Nucleus accumbens (tissue), 56 donors: ENCODE measurements around the gene SP4.
"Not testable (repeated sequence)": the region's sequence is repeated elsewhere in the genome, so short reads cannot be mapped to it uniquely, and the experiment has no call there.

Experiments used
- DNase-seq, 56 donors: peaks; one replicate each; lab custom pipeline; 2025; lab: John Stamatoyannopoulos, UW

Gene SP4

DNA sequence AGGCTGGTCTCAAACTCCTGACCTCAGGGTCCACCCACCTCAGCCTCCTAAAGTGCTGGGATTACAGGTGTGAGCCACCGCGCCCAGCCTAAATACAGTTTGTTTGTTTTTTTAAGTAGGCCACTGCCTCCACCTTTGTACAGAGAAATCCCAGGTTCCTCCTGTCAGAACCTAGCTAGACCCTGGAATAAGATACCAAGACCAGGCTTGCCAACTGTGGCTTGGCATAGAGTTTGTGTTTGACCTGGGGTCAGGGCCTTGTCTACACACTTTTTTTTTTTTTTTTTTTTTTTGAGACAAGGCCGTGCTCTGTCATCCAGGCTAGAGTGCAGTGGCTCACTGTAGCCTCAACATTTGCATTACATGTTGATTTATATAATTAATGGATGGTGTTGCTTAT is 80.7 kb downstream of the SP4 start:
- no peak for DNase-seq

DNA sequence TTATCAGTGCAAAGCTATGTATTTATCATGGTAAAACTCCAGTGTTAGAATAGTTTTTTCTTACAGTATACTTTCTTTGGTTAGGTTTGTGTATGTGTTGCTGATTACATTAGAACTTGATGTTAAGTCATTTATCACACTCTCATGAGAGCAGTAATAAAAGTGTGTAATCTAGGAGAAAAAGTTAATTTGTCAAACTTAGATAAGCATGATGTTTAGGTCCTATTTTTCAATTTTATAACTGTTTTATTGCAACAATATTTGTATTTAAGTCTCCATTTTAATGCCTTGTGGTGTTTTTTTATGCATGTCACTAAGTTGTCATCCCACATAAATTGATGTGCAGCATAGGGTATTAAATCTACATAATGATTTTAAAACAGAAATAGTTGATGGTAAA is 86.2 kb downstream of the SP4 start:
- DNase-seq = no peak

DNA sequence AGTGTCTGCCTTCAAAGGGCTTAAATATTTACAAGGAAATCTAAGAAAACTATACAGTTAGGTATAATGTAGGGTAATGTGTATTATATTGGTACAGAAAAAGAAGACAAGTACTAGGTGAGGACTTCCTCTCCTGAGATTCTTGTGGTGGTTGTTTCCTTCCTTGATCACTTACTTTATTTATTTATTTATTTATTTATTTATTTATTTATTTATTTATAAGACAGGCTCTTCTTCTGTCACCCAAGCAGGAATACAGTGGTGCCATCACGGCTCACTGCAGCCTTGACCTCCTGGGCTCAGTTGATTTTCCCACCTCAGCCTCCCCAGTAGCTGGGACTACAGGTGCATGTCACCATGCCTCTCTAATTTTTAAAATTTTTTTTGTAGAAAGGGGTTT is 96.8 kb downstream of the SP4 start:
- no peak for DNase-seq

DNA sequence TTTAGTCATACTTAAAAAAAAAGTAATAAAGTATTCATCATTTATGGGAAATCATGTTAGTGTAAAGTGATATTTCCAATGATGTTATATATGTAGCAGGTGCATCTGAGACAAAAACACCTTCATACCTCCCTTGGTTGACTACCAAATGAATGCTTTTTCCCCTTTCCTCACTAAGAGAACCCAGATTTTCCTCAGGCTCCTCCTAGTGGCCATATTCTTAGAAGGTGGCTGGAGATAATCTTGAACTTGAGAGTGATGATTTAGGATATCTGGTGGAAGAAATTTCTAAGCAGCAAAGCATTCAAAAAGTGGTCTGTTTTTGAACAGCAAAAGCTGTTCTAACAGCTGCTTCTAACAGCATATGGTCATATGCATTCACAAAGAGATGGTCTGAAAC is 98.1 kb downstream of the SP4 start:
- no peak for DNase-seq

DNA sequence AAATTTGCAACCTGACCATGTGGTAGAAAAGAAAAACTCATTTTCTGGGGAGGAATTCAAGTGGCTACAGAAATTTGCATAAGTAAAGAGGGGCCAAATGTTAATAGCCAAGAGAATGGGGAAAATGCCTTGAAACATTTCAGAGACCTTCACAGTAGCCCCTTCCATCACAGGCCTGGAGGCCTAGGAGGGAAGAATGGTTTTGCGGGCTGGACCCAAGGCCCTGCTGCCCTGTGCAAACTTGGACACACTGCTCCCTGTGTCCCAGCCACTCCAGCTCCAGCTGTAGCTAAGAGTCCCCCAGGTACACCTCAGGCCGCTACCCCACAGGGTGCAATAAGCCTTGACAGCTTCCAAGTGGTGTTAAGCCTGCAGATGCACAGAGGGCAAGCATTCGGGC is 98.6 kb downstream of the SP4 start:
- no peak for DNase-seq

DNA sequence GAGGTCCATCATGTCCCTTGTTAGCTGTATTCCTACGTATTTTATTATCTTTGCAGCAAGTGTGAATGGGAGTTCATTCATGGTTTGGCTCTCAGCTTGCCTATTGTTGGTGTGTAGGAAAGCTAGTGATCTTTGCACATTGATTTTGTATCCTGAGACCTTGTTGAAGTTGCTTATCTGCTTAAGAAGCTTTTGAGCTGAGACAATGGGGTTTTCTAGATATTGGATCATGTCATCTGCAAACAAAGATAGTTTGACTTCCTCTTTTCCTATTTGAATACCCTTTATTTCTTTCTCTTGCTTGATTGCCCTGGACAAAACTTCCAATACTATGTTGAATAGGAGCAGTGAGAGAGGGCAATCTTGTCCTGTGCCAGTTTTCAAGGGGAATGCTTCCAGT is 104.6 kb downstream of the SP4 start:
- DNase-seq = not testable (repeated sequence)

DNA sequence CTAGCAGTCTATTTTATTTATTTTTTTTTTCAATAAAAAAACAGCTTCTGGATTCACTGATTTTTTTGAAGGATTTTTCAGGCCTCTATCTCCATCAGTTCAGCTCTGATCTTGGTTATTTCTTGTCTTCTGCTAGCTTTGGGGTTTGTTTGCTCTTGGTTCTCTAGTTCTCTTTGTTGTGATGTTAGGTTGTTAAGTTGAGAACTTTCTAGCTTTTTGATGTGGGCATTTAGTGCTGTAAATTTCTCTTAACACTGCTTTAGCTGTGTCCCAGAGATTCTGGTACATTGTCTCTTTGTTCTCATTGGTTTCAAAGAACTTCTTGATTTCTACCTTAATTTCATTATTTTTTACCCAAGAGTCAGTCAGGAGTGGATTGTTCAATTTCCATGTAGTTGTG is 105.8 kb downstream of the SP4 start:
- not testable (repeated sequence) for DNase-seq

DNA sequence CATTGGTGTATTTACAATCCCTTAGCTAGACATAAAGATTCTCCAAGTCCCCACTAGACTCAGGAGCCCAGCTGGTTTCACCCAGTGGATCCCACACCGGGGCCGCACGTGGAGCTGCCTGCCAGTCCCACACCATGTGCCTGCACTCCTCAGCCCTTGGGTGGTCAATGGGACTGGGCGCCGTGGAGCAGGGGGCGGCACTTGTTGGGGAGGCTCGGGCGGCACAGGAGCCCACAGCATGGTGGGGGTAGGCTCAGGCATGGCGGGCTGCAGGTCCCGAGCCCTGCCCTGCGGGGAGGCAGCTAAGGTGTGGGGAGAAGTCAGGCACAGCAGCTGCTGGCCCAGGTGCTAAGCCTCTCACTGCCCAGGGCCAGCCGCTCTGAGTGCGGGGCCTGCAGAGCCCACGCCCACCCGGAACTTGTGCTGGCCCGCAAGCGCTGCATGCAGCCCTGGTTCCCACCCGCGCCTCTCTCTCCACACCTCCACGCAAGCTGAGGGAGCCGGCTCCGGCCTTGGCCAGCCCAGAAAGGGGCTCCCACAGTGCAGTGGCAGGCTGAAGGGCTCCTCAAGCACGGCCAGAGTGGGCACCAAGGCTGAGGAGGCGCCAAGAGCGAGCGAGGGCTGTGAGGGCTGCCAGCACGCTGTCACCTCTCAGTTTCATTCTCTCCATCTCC is 108.7 kb downstream of the SP4 start:
- not testable (repeated sequence) for DNase-seq

DNA sequence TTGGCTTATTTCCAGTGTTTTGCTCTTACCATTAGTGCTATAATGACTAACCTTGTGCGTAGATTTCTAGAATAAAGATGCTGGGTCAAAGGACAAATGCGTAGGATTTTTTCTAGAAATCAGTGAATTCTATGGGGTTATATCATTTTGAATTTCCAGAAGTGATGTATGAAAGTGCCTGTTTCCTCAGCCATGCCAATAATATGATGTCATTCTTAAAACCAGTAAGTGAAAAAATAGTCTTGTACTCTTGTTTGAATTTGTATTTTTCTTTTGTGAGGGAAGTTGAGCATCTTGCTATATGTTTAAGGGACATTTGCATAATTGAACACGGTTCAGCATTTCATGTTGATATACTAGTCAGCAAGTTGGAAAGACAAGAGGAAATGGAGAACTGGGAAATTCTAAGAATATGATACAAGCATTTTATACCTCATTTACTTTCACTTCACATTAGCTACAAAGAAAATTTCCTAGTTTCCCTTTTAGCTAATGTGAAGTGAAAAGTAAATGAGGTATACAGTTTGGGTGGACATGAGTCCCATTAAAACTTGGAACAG is 111.1 kb downstream of the SP4 start:
- DNase-seq = no peak

DNA sequence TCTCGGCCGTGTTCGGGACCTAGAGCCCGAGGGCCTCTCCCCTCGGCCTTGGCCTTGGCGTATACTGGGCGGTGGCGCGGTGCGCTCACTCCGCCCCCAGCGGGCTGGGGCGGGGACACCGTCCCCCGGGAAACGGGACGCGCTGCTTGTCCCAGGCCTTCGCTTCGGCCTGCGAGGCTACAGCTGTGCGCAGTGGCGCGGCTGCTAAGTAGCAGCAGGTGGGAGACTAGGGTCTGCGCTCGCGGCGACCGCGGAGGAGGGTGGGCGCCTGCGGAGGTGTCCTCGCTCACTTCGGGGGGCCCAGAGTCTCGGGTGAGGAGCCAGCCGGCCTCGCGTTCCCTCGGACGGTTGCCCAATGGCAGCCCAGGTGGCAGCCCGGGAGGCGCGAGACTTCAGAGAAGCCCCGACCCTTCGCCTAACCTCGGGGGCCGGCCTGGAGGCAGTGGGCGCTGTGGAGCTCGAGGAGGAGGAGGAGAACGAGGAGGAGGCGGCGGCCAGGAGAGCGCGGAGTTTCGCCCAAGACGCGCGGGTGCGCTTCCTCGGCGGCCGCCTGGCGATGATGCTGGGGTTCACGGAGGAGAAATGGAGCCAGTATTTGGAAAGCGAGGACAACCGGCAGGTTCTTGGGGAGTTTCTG is 115.1 kb downstream of the SP4 start, which contains the start of gene DNAH11:
DNAH11 (plus strand) TSS at position 149 of the 637 bp plus-strand sequence; CDS start at position 356, 207 bp downstream.
- DNase-seq = peak in 2 of 56 donors; percentile 2 to 31

DNA sequence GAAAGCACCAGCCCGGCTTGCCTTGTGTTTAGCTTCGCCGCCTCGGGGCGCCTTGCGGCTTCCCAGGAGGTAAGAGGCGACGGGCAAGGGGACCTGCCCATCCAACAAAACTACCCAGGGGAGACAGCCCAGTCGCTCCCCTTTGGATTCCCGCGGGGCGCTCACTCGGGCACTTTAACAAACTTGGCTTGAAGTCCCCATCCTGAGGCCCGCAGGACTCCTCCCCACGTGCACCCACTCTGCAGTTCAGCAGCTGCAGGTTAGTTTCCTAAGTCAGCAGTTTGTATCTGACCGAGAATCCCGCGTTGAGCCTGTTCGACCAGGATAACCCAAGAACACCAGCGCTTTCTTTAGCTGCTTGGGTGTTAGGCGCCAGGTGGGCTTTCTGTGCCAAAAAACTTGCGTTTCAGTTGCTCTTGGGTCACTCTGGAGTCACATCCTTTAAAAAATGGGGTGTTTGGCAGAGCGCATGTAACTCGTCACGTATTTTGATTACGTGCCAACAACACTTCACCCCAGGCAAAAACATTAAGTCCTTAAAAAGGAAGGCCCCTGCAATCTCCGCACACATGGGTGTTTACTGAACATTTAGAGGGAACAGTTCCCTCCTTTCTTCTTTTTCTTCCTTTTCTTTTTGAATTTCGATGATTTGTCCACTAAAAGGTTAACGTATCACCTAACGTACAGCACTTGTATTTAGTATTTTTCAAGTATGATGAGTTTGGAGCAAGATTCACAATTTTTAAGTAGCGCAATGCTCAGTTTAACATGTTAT is 115.8 kb downstream of the SP4 start:
- no peak for DNase-seq

DNA sequence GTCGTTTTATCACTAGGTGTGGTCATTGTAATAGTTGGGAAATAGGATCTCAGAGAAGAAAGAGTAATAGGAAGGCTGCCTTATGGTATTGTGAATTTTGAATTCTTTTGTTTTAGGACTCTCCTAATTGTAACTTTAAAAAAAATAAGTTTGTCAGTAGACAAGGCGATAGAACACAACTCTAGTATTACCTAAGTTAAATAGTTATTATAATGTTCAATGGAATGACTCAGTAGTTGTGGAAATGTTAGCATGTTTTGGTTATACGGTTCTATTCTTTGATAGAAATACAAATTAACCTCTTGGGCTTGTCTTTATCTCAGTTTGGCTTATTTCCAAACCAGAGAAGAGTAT is 116.4 kb downstream of the SP4 start:
- DNase-seq = no peak

DNA sequence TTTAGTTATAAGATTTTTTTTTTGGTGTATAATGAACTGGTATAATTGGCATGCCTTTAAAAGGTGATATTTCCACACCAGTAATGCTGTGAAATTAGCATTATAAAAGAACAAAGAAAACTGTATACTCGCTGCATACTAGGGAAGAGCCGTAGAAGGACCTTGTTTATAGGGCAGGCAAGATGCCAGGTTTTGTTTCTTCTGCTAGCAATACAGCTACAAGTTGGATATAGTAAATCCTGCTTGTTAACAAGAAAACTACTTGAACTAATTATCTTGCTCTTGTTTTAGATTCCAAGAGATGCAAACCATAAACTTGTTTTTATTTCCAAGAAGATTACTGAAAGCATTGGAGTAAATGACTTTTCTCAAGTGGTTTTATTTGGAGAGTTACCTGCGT is 116.8 kb downstream of the SP4 start:
- no peak for DNase-seq

DNA sequence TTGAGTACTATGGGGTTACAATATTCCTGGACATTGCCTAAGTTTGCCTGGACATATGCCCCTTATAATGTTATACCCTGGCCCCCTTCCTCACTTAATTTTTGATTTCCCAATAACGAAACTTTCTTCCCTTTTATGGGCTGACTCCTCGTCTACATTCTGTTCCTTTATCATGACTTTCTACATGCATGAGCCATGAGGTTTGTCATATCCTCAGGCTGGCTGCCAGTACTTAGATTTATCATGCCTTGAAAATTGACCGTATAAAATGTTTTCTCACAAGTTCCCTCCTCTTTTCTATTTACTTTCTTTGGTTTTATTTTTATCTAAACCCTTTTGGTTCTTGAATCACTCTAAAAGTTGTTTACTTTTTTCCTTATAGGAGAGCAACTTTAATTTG is 119.6 kb downstream of the SP4 start:
- no peak for DNase-seq

DNA sequence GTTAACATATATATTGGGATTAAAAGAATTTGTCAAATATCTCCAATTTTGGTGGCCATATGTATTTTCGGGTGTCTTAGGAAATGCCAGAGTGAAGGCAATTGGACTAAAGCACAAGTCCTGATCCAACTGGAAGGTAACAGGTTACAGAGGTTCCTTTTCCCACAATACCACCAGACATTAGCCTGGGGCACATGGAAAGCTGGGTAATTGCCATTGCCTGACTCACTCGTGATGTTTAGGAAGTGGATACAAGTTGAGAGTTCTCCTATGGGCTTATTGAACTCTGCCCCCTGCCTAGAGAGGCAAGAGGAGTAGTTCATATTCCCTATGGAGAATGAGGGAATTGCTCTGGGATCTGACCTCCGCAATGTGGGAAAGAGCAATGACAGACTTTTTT is 120.6 kb downstream of the SP4 start:
- no peak for DNase-seq

DNA sequence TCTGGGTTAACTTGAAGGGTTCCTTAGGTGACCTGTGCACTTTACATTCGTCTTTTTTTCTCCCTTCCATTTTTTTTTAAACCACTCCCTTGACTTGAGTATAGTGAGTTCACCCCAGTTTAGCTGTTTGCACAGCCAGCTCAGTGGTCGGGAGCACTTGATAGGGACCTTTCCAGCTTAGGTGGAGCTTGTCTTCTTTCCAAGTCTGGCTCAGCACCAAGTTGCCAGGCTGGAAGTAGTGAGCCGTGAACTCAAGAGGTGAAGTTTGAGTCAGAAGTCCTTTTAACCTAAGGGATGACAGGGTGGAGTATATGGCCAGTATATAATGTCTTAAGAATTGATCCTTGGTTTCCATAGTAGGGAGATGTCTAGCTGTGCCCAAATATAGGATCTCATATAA is 122.2 kb downstream of the SP4 start:
- no peak for DNase-seq

DNA sequence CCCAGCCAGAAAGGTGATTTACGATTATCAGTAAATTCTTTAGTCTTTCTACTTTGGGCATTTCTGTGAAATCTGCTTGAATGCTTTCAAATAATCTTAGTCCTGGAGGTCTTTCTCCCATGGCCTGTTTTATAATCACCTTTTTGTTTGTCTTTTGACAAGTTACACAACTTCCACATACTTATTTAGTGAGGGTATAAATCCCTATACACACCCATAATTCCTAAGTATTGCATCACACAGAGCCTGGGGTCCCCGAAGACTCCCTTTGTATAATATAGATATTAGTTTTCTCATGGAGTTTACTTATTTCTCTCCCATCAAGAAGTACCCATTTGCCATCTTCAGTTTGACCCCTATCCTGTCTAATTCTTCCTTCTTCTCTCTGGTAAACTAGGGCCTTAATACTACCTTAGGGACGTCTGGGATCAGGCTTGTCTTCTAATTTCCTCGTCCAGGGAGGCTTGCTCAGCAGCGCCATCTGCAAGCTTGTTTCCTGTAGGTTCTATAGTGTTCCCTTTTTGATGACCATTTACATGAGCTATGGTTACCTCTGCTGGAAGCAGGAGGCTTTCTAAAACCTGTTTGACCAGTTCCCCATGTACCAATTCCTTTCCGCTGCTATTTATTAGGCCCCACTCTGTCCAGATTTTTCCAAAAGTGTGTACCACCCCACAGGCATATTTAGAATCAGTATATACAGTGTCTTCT is 123.1 kb downstream of the SP4 start:
- no peak for DNase-seq

DNA sequence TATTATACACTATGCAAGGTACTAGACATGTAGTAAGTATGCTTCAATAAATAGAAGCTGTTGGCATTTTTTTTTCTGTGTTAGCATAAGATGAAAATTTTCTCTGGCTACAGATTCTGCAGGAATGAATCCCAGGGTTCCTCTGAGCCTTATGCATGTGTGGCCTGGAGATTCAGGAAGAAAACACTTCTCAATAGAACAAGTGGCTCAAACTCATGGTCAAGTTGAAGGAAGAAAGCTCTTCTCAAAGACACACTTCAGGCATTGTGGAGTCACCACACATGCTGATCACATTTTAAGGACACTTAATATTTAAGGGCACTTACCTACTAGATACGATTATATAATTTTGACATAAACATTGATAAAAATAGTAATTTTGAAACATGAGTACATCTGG is 134.5 kb downstream of the SP4 start:
- DNase-seq = no peak
